SU-DHL-6 (cell line): ENCODE results near the gene CEP164.

Source experiments
- H2AFZ ChIP-seq: fragments of 200-600 bp; sonication (generic); 2 replicates; pipeline ENCODE4 v1.6.1; 2014; ENCODE audit warnings: low read depth, mild to moderate bottlenecking, moderate library complexity, mixed read lengths, antibody characterized with exemption, low read length; ENCODE audit not compliant: severe bottlenecking
- H3F3A ChIP-seq: fragments of 200-600 bp; shearing (Covaris generic); 2 replicates; pipeline ENCODE4 v1.6.0; 2016; ENCODE audit warnings: antibody characterized with exemption, mild to moderate bottlenecking; ENCODE audit not compliant: insufficient read depth
- H3K27ac ChIP-seq: fragments of 200-600 bp; sonication (generic); 2 replicates; pipeline ENCODE4 v1.5.1; 2016; ENCODE audit warnings: low read depth, mild to moderate bottlenecking, low read length, moderate library complexity, mixed read lengths
- H3K27me3 ChIP-seq: fragments of 200-600 bp; sonication (generic), shearing (Covaris generic); 2 replicates; pipeline ENCODE4 v1.6.0; 2014; ENCODE audit warnings: mild to moderate bottlenecking, low read length
- H3K36me3 ChIP-seq: fragments of 200-600 bp; sonication (generic); 2 replicates; pipeline ENCODE4 v1.6.1; 2014; ENCODE audit warnings: mild to moderate bottlenecking, low read length, mixed read lengths
- H3K4me2 ChIP-seq: fragments of 300-600, 200-600 bp; shearing (Covaris generic), sonication (generic); 2 replicates; pipeline ENCODE4 v1.6.0; 2014; ENCODE audit warnings: low read length, low read depth, mild to moderate bottlenecking; ENCODE audit not compliant: poor library complexity, severe bottlenecking
- H3K4me3 ChIP-seq: fragments of 200-600 bp; sonication (generic); 2 replicates; pipeline ENCODE4 v1.5.1; 2014; ENCODE audit warnings: antibody characterized with exemption, low read length, mild to moderate bottlenecking, mixed read lengths; ENCODE audit not compliant: insufficient read depth, poor library complexity, severe bottlenecking
- H3K79me2 ChIP-seq: fragments of 200-600 bp; sonication (generic); 2 replicates; pipeline ENCODE4 v1.6.1; 2014; ENCODE audit warnings: mild to moderate bottlenecking, low read length, moderate library complexity; ENCODE audit not compliant: insufficient read depth
- H3K9ac ChIP-seq: fragments of 200-600 bp; sonication (generic); 2 replicates; pipeline ENCODE4 v1.7.0; 2014; ENCODE audit warnings: mild to moderate bottlenecking, low read length
- H3K9me2 ChIP-seq: fragments of 200-600 bp; sonication (generic); replicated peaks from 2 replicates; pipeline ENCODE4 v1.6.1; 2014; ENCODE audit warnings: low read length; ENCODE audit not compliant: insufficient read depth
- H3K9me3 ChIP-seq: fragments of 200-600 bp; sonication (generic); 2 replicates; pipeline ENCODE4 v1.6.1; 2014; ENCODE audit warnings: low read length, mixed read lengths; ENCODE audit not compliant: insufficient read depth
- H4K20me1 ChIP-seq: fragments of 200-600 bp; sonication (generic); 2 replicates; pipeline ENCODE4 v1.6.1; 2014; ENCODE audit warnings: low read depth, mild to moderate bottlenecking, antibody characterized with exemption, low read length, moderate library complexity, mixed read lengths
- CTCF ChIP-seq: fragments of 200-600 bp; sonication (generic); IDR thresholded peaks from one replicate; pipeline ENCODE4 v1.5.1; 2017; ENCODE audit warnings: antibody characterized with exemption, mild to moderate bottlenecking, low read length, moderate library complexity; ENCODE audit not compliant: insufficient read depth, poor library complexity, severe bottlenecking
- EZH2phosphoT487 ChIP-seq: fragments of 200-600 bp; sonication (generic), shearing (Covaris generic); conservative IDR thresholded peaks from 2 replicates; pipeline ENCODE4 v1.6.1; 2018; ENCODE audit warnings: mild to moderate bottlenecking, antibody characterized with exemption, low read length, moderate library complexity, mixed read lengths

Gene CEP164

DNA sequence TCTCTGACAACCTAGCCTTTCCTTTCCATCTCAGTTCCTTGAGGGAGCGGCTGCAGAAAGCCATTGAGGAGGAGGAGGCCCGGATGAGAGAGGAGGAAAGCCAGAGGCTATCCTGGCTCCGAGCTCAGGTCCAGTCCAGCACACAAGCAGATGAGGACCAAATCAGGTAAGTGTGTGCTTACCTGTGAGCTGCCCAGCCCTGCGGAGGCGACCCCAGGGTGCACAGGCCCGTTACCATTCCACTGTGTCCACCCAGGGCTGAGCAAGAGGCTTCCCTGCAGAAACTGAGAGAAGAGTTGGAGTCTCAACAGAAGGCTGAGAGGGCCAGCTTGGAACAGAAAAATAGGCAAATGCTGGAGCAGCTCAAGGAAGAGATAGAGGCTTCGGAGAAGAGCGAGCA is 63.1 kb downstream of the CEP164 start:
- H3F3A ChIP-seq, result no peaks in the 10 kb centered on the region
- no peak overlapping the region for H3K4me2 ChIP-seq

DNA sequence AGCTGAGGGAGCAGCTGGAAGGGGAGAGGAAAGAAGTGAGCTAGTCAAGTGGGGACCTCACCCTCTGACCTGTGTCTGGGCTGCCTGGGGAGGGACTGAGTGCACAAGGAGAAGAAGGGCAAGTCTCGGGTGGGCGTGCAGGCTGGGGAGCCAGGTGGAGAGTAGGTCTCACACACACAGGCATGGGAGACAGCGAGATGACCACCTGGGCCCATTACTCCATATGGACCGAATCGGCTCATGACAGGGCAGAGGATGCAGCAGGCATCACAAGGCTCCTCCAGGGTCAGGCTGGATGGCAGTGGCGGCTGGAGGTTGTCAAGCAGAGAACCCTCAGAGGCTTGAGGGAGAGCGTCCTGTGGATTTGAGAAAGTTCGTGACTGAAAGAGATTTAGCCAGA is 63.5 kb downstream of the CEP164 start:
- H3K27me3 ChIP-seq, result no peaks in the 10 kb centered on the region
- H4K20me1 ChIP-seq, result no peaks in the 10 kb centered on the region
- no peaks in the 10 kb centered on the region for H3K9me3 ChIP-seq
- no peaks in the 10 kb centered on the region for H3K79me2 ChIP-seq
- H3K9me2 ChIP-seq, result no peaks in the 10 kb centered on the region
- H2AFZ ChIP-seq, result no peak overlapping the region
- no peak overlapping the region for H3K9ac ChIP-seq
- H3K36me3 ChIP-seq, result no peaks in the 10 kb centered on the region
- TF ChIP-seq CTCF (no peak), EZH2phosphoT487 (no peak)
- H3K4me3 ChIP-seq, result no peak overlapping the region
- no peaks in the 10 kb centered on the region for H3F3A ChIP-seq
- no peak overlapping the region for H3K4me2 ChIP-seq
- H3K27ac ChIP-seq, result no peak overlapping the region

More for the DNA sequence above, 63.1 kb downstream of the CEP164 start:
- no peaks in the 10 kb centered on the region for H4K20me1 ChIP-seq
- no peaks in the 10 kb centered on the region for H3K79me2 ChIP-seq
- no peak overlapping the region for H3K9ac ChIP-seq
- no peaks in the 10 kb centered on the region for H3K36me3 ChIP-seq
- H3K9me2 ChIP-seq, result no peaks in the 10 kb centered on the region
- H3K27me3 ChIP-seq, result no peaks in the 10 kb centered on the region
- no peak for TF ChIP-seq CTCF
- no peak for TF ChIP-seq EZH2phosphoT487
- H2AFZ ChIP-seq, result no peak overlapping the region
- no peak overlapping the region for H3K4me3 ChIP-seq
- no peak overlapping the region for H3K27ac ChIP-seq
- no peaks in the 10 kb centered on the region for H3K9me3 ChIP-seq

DNA sequence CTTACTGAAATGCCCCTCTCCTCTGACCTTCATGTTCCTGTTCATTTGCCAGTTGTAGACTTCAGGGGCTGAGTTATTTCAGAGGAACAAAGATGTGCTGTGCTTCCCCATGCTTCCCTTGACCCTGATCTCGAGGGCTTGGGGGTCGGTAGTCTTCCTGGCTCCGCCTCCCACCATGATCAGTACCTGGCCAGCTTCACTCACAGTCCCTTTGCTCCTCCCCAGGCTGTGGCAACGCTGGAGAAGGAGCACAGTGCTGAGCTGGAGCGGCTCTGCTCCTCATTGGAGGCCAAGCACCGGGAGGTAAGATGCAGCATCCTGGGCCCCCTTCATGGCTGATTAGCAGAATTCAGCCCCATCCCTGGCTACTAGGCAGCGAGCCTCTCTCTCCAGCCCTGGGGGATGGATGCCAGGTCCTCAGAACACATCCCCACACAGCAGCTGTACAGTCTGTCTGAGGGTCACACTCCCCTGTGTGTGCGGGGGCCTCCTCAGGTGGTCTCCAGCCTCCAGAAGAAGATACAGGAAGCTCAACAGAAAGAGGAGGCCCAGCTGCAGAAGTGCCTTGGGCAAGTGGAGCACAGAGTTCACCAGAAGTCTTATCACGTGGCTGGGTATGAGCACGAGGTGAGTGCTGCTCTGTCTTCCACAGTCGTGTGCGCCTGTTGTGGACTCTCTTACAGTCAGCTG is 64.5 kb downstream of the CEP164 start:
- H4K20me1 ChIP-seq, result no peaks in the 10 kb centered on the region
- no peak overlapping the region for H2AFZ ChIP-seq
- no peaks in the 10 kb centered on the region for H3K9me3 ChIP-seq
- no peaks in the 10 kb centered on the region for H3F3A ChIP-seq
- no peak overlapping the region for H3K27ac ChIP-seq
- H3K79me2 ChIP-seq, result no peaks in the 10 kb centered on the region
- no peak overlapping the region for H3K4me3 ChIP-seq
- no peak overlapping the region for H3K9ac ChIP-seq
- H3K27me3 ChIP-seq, result no peaks in the 10 kb centered on the region
- no peak for TF ChIP-seq CTCF
- TF ChIP-seq EZH2phosphoT487, result no peak
- H3K9me2 ChIP-seq, result no peaks in the 10 kb centered on the region
- H3K4me2 ChIP-seq, result no peak overlapping the region
- H3K36me3 ChIP-seq, result no peaks in the 10 kb centered on the region; the same call in 1 of the 2 replicates
